Endothelial cell of umbilical vein (primary cell): Measurements from ENCODE around the gene PLEKHG2. TPM values are rescaled to one million over a fixed set of nuclear protein-coding genes. Genes with fewer than 3 reads are reported as not detected.

Experiments used
- BruUV-seq: library from RNA; stranded (reverse); fragments of 400-500 nt; replicated peaks from 2 replicates; lab custom pipeline; 2021; lab: Mats Ljungman, UMichigan
- CTCF ChIA-PET: fragments of 300-600, 350-600 bp; sonication (Branson Sonifier 250); formaldehyde crosslinking; loops from one replicate; lab custom pipeline; 2021; ENCODE audit warnings: antibody characterized with exemption, inconsistent platforms; lab: Charles Lee
- POLR2A ChIA-PET: fragments of 300-600, 350-600 bp; sonication (Branson Sonifier 250); formaldehyde crosslinking; loops from one replicate; lab custom pipeline; 2021; ENCODE audit warnings: antibody characterized with exemption, inconsistent platforms; lab: Charles Lee
- DNase-seq: peaks from one replicate; pipeline ENCODE4 v3.0.0-alpha.2; 2011; ENCODE audit warnings: low read depth, low spot score
- FAIRE-seq: peaks from 2 replicates; lab custom pipeline; 2011; peaks lifted over from hg19 to GRCh38; lab: Jason Lieb, UNC
- H2AFZ ChIP-seq: 2 replicates; pipeline ENCODE4 v1.6.0; 2012; ENCODE audit warnings: low read depth, low read length, control low read depth, inconsistent platforms
- H3K27ac ChIP-seq: 2 replicates; pipeline ENCODE4 v1.5.1; 2011; ENCODE audit warnings: low read depth, mild to moderate bottlenecking, control low read depth, low read length, moderate library complexity; ENCODE audit not compliant: insufficient read depth
- H3K27me3 ChIP-seq, 2 experiments: 2 replicates each; pipeline versions ENCODE4 v1.6.0 to v1.6.1; 2011; ENCODE audit warnings: low read length in 2 of 2, mixed read lengths in 1 of 2; ENCODE audit not compliant: control insufficient read depth in 2 of 2, insufficient read depth in 2 of 2
- H3K36me3 ChIP-seq, 2 experiments: 2 replicates in 1 of 2; 3 replicates in 1 of 2; pipeline ENCODE4 v1.5.1; 2011; ENCODE audit warnings: low read length in 2 of 2, mild to moderate bottlenecking in 1 of 2, moderate library complexity in 1 of 2; ENCODE audit not compliant: control insufficient read depth in 2 of 2, insufficient read depth in 2 of 2; ENCODE audit errors: extremely low read depth in 1 of 2
- H3K4me1 ChIP-seq: 3 replicates; pipeline ENCODE4 v1.5.1; 2011; ENCODE audit warnings: mild to moderate bottlenecking, low read length; ENCODE audit not compliant: control insufficient read depth, insufficient read depth; ENCODE audit errors: extremely low read depth
- H3K4me2 ChIP-seq: 2 replicates; pipeline ENCODE4 v1.6.1; 2011; ENCODE audit warnings: low read length, control low read depth, mixed read lengths; ENCODE audit not compliant: insufficient read depth
- H3K4me3 ChIP-seq, 3 experiments: fragments of 200-600 bp in 1 of 3; sonication (generic), shearing (Covaris generic) in 1 of 3; replicated peaks in 1 of 3; 2 replicates each; pipeline ENCODE4 v1.5.1; 2011 to 2016; ENCODE audit warnings: control low read depth in 3 of 3, low read length in 3 of 3, mild to moderate bottlenecking in 2 of 3, inconsistent platforms in 1 of 3, low read depth in 1 of 3, moderate library complexity in 1 of 3; ENCODE audit not compliant: insufficient read depth in 1 of 3
- H3K79me2 ChIP-seq: 2 replicates; pipeline ENCODE4 v1.6.0; 2012; ENCODE audit warnings: low read length, inconsistent platforms; ENCODE audit not compliant: control insufficient read depth, insufficient read depth
- H3K9ac ChIP-seq: replicated peaks from 2 replicates; pipeline ENCODE3; 2011; ENCODE audit warnings: low read length, control low read depth; ENCODE audit not compliant: insufficient read depth; ENCODE audit errors: extremely low read depth
- H3K9me1 ChIP-seq: replicated peaks from 3 replicates; pipeline ENCODE4 v1.6.0; 2011; ENCODE audit warnings: mild to moderate bottlenecking, low read length; ENCODE audit not compliant: control insufficient read depth, insufficient read depth; ENCODE audit errors: extremely low read depth
- H3K9me3 ChIP-seq: replicated peaks from 2 replicates; pipeline ENCODE4 v1.5.1; 2012; ENCODE audit warnings: low read length, inconsistent platforms; ENCODE audit not compliant: control insufficient read depth, insufficient read depth
- H4K20me1 ChIP-seq: replicated peaks from 2 replicates; pipeline ENCODE3; 2011; ENCODE audit warnings: mild to moderate bottlenecking, low read length; ENCODE audit not compliant: control insufficient read depth, insufficient read depth; ENCODE audit errors: extremely low read depth
- CTCF ChIP-seq, 2 donors: IDR thresholded peaks; 1 replicate in 1 of 2; 2 replicates in 1 of 2; pipeline ENCODE4 v1.5.1; 2011; ENCODE audit warnings: low read length in 2 of 2, mild to moderate bottlenecking in 2 of 2, moderate library complexity in 2 of 2, control low read depth in 1 of 2, inconsistent platforms in 1 of 2, low read depth in 1 of 2; ENCODE audit not compliant: insufficient read depth in 1 of 2; ENCODE audit errors: extremely low read depth in 1 of 2
- EZH2 ChIP-seq: IDR thresholded peaks from 2 replicates; pipeline ENCODE4 v1.6.1; 2012; ENCODE audit warnings: borderline replicate concordance, low read depth, mild to moderate bottlenecking, moderate library complexity, low read length, inconsistent platforms; ENCODE audit not compliant: severe bottlenecking
- FOS ChIP-seq: IDR thresholded peaks from 2 replicates; pipeline ENCODE4 v1.6.1; 2011; ENCODE audit warnings: mild to moderate bottlenecking, low read length, moderate library complexity, borderline replicate concordance; ENCODE audit not compliant: insufficient read depth
- GATA2 ChIP-seq: IDR thresholded peaks from 2 replicates; pipeline ENCODE4 v1.7.0; 2011; ENCODE audit warnings: low read depth, mild to moderate bottlenecking, moderate library complexity, mixed read lengths, low read length; ENCODE audit not compliant: insufficient read length, insufficient read depth
- JUN ChIP-seq: IDR thresholded peaks from 2 replicates; pipeline ENCODE4 v1.6.1; 2011; ENCODE audit warnings: borderline replicate concordance, low read depth; ENCODE audit not compliant: insufficient read length, insufficient read depth
- MAX ChIP-seq: IDR thresholded peaks from 2 replicates; pipeline ENCODE4 v1.6.1; 2011; ENCODE audit not compliant: insufficient read depth, insufficient read length
- MYC ChIP-seq: IDR thresholded peaks from one replicate; pipeline ENCODE4 v1.6.1; 2011; ENCODE audit warnings: mild to moderate bottlenecking, low read depth, low read length
- POLR2A ChIP-seq: IDR thresholded peaks from 2 replicates; pipeline ENCODE4 v1.6.1; 2012; ENCODE audit warnings: low read depth, mild to moderate bottlenecking, control low read depth, low read length
- POLR2AphosphoS5 ChIP-seq: IDR thresholded peaks from 2 replicates; pipeline ENCODE4 v1.6.1; 2012; ENCODE audit warnings: low read depth, mild to moderate bottlenecking, control low read depth, low read length, moderate library complexity; ENCODE audit not compliant: insufficient read depth
- dilution Hi-C: fragments of 300-500 bp; cut with MboI; formaldehyde crosslinking; loops from one replicate; pipeline ENCODE4 v1.15.0; 2019; ENCODE audit warnings: low sequenced_read_pairs; ENCODE audit not compliant: extremely low pct_ligation_motif_present
- intact Hi-C: fragments of 100-400 bp; cut with micrococcal nuclease; formaldehyde crosslinking; loops from one replicate; pipeline ENCODE4 v1.10.0; 2022
- polyA plus RNA-seq, 4 experiments: library from polyadenylated mRNA; depleted of rRNA in 3 of 4; stranded (reverse) in 3 of 4; unstranded in 1 of 4; fragments of >200 nt; gene quantifications; 2 replicates each; pipeline versions ENCODE4 v1.2.1 to v1.2.3, GENCODE V29; 2011 to 2012; ENCODE audit warnings: missing spikeins in 1 of 4
- total RNA-seq: library from RNA; stranded (reverse); gene quantifications from 2 replicates; pipeline ENCODE4 v1.2.3, GENCODE V29; 2021

The PLEKHG2 gene
- total and polyA plus RNA-seq, 2 donors (not counting 3 experiments of a cell fraction or from before 2014, with no cell fraction given), result 44.7 to 74.1 TPM

GRCh38 chr19:39389631-39390414, 22.6 kb upstream of the PLEKHG2 start:
- Histone ChIP-seq H3K79me2 (peaks cover 11% of the 10 kb centered on the region), H3K9me1 (no peaks in the 10 kb centered on the region), H3K4me1 (peaks cover 9% of the 10 kb centered on the region), H4K20me1 (no peaks in the 10 kb centered on the region), H3K4me2 (peak overlapping the region; percentile 86), H3K4me3 (peak overlapping the region in 2 of 3 experiments; percentile 83 to 84), H3K36me3 (peaks cover 7 to 36% of the 10 kb centered on the region in 2 experiments), H3K9me3 (no peaks in the 10 kb centered on the region), H3K27ac (no peak overlapping the region), H3K27me3 (no peaks in the 10 kb centered on the region), H3K9ac (peak overlapping the region; percentile 89), H2AFZ (no peak overlapping the region)
- TF ChIP-seq JUN (no peak), MYC (no peak), POLR2A (no peak), MAX (no peak)
- intact Hi-C loops, result loop anchor here (5.0 kb wide), 1 partner anchor 263 kb away; the partner anchor contains the start of gene PAK4
- dilution Hi-C loops, result no loop called here
- ChIA-PET CTCF (interaction anchor here (2.0 kb wide), 1 partner anchor 268 kb away, joined by 7 read pairs; no protein-coding TSS in a partner anchor), POLR2A (no interaction called here)
- BruUV-seq, result no TSS peak
- FAIRE-seq, result no peak
- DNase-seq, result no peak

- ChIA-PET CTCF (interaction anchor here (1.8 to 2.0 kb wide), 4 partner anchors 13 to 268 kb away, joined by 6 to 11 read pairs (median 7); partner anchors contain the start of gene PLEKHG2), POLR2A (interaction anchor here (1.2 to 1.4 kb wide), 5 partner anchors 10 to 45 kb away, joined by 3 to 11 read pairs (median 3); partner anchors contain the start of gene RPS16)
- peak overlapping the region; percentile 31 to 84 (median 83) for H3K4me3 ChIP-seq
- no peaks in the 10 kb centered on the region for H3K9me1 ChIP-seq
- peak; percentile 48 for FAIRE-seq
- TF ChIP-seq POLR2AphosphoS5 (no peak), FOS (no peak), JUN (no peak), MAX (no peak), MYC (no peak), CTCF (IDR thresholded peaks at IDR 0.05; ENCODE audit: extremely low read depth in 1 of 2, insufficient read depth in 1 of 2, low read depth in 1 of 2, low read length in 2 of 2) (no peak), EZH2 (no peak), GATA2 (no peak), POLR2A (no peak)
- DNase-seq, result no peak
- H2AFZ ChIP-seq, result peak overlapping the region; percentile 39
- no peaks in the 10 kb centered on the region for H4K20me1 ChIP-seq
- TSS peak; percentile 61 for BruUV-seq
- H3K9ac ChIP-seq, result peak overlapping the region; percentile 89
- intact Hi-C loops (loop anchor here (5.0 kb wide), 1 partner anchor 263 kb away; the partner anchor contains the start of gene PAK4), dilution Hi-C loops (no loop called here)
- H3K27me3 ChIP-seq, result no peaks in the 10 kb centered on the region
- H3K4me1 ChIP-seq, result peaks cover 9% of the 10 kb centered on the region
- H3K36me3 ChIP-seq, result peaks cover 7 to 35% of the 10 kb centered on the region in 2 experiments
- H3K9me3 ChIP-seq, result no peaks in the 10 kb centered on the region
- H3K4me2 ChIP-seq, result peak overlapping the region; percentile 86
- H3K79me2 ChIP-seq, result peaks cover 11% of the 10 kb centered on the region
- peak overlapping the region; percentile 83 for H3K27ac ChIP-seq
Measured at GRCh38 chr19:39390451-39390750, 22.1 kb upstream of the PLEKHG2 start.
